ENCODE measurements around the gene FSTL4. TPM values are rescaled to one million over a fixed set of nuclear protein-coding genes. Genes with fewer than 3 reads are reported as not detected.

FSTL4 gene
- total and polyA plus RNA-seq, 2 donors (not counting 1 experiment from before 2014, with no cell fraction given), result 0.31 to 6.7 TPM

- H2AFZ ChIP-seq (ENCODE audit: insufficient read depth, low read depth, low read length, poor library complexity, severe bottlenecking), result no peak overlapping the region
- H3K4me1 Mint-ChIP-seq, result no peaks in the 10 kb centered on the region
- 90% methylated on average over 8 of the region's 8 CpGs for WGBS (ENCODE audit: insufficient coverage)
- H3K27ac ChIP-seq (ENCODE audit: low read length in 2 of 2), result no peak overlapping the region
- no peaks in the 10 kb centered on the region for H3K4me1 ChIP-seq (ENCODE audit: control insufficient read depth in 2 of 2, insufficient read depth in 2 of 2, low read length in 2 of 2)
- no peak overlapping the region for H3K9ac ChIP-seq (ENCODE audit: low read length)
- no peaks in the 10 kb centered on the region for H3K36me3 ChIP-seq (replicated peaks in 1 of 2; ENCODE audit: control extremely low read depth in 1 of 2, control insufficient read depth in 1 of 2, extremely low read depth in 1 of 2, insufficient read depth in 2 of 2, low read length in 1 of 2)
- ChIA-PET POLR2A (no interaction called here), CTCF (no interaction called here)
- no peaks in the 10 kb centered on the region for H4K20me1 ChIP-seq (ENCODE audit: control insufficient read depth, insufficient read depth, low read length, poor library complexity, severe bottlenecking)
- no peaks in the 10 kb centered on the region for H3K27me3 ChIP-seq (replicated peaks in 1 of 4; ENCODE audit: control extremely low read depth in 1 of 4, control insufficient read depth in 3 of 4, insufficient read depth in 4 of 4, low read length in 3 of 4)
- no peak overlapping the region for H3K4me3 ChIP-seq (ENCODE audit: control extremely low read depth in 1 of 5, extremely low read depth in 1 of 5, insufficient read depth in 1 of 5, low read depth in 2 of 5, low read length in 4 of 5)
- no peaks in the 10 kb centered on the region for H3K79me2 ChIP-seq (ENCODE audit: control insufficient read depth, insufficient read depth, low read length)
- no peak overlapping the region for H3K4me2 ChIP-seq (replicated peaks; ENCODE audit: low read depth, low read length, poor library complexity, severe bottlenecking)
- peaks cover 30% of the 10 kb centered on the region for H3K27me3 Mint-ChIP-seq
- intact Hi-C loops (cut with micrococcal nuclease), result no loop called here
- no peak overlapping the region for H3K4me3 Mint-ChIP-seq
- no peak for TF ChIP-seq EZH2 (IDR thresholded peaks at IDR 0.05; ENCODE audit: borderline replicate concordance, insufficient read depth, low read depth, low read length, poor library complexity, severe bottlenecking)
- TF ChIP-seq, protein P1, sequence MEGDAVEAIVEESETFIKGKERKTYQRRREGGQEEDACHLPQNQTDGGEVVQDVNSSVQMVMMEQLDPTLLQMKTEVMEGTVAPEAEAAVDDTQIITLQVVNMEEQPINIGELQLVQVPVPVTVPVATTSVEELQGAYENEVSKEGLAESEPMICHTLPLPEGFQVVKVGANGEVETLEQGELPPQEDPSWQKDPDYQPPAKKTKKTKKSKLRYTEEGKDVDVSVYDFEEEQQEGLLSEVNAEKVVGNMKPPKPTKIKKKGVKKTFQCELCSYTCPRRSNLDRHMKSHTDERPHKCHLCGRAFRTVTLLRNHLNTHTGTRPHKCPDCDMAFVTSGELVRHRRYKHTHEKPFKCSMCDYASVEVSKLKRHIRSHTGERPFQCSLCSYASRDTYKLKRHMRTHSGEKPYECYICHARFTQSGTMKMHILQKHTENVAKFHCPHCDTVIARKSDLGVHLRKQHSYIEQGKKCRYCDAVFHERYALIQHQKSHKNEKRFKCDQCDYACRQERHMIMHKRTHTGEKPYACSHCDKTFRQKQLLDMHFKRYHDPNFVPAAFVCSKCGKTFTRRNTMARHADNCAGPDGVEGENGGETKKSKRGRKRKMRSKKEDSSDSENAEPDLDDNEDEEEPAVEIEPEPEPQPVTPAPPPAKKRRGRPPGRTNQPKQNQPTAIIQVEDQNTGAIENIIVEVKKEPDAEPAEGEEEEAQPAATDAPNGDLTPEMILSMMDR (IDR thresholded peaks at IDR 0.05), result no peak
- no peaks in the 10 kb centered on the region for H3K9me3 ChIP-seq (ENCODE audit: control extremely low read depth in 1 of 3, control insufficient read depth in 2 of 3, insufficient read depth in 1 of 3, low read length in 2 of 3)
- DNase-seq (no peak), ATAC-seq (ENCODE audit: low read depth) (no peak)
- H3K27ac Mint-ChIP-seq, result no peak overlapping the region
- no peaks in the 10 kb centered on the region for H3K9me3 Mint-ChIP-seq (ENCODE audit: insufficient read depth)
Measured at GRCh38 chr5:133192716-133193115, 419.6 kb downstream of the FSTL4 start.

- H3K4me2 ChIP-seq (replicated peaks; ENCODE audit: low read depth, low read length, poor library complexity, severe bottlenecking), result no peak overlapping the region
- no peaks in the 10 kb centered on the region for H3K36me3 ChIP-seq (replicated peaks in 1 of 2; ENCODE audit: control extremely low read depth in 1 of 2, control insufficient read depth in 1 of 2, extremely low read depth in 1 of 2, insufficient read depth in 2 of 2, low read length in 1 of 2)
- no peak overlapping the region for H3K4me3 ChIP-seq (ENCODE audit: control extremely low read depth in 1 of 5, extremely low read depth in 1 of 5, insufficient read depth in 1 of 5, low read depth in 2 of 5, low read length in 4 of 5)
- H3K9me3 ChIP-seq (ENCODE audit: control extremely low read depth in 1 of 3, control insufficient read depth in 2 of 3, insufficient read depth in 1 of 3, low read length in 2 of 3), result no peaks in the 10 kb centered on the region
- no peak overlapping the region for H3K9ac ChIP-seq (ENCODE audit: low read length)
- 100% methylated on average over 1 of the region's 4 CpGs for WGBS (ENCODE audit: insufficient coverage)
- no peaks in the 10 kb centered on the region for H3K79me2 ChIP-seq (ENCODE audit: control insufficient read depth, insufficient read depth, low read length)
- no peak for ATAC-seq (ENCODE audit: low read depth)
- POLR2A ChIA-PET, result no interaction called here
- H2AFZ ChIP-seq (ENCODE audit: insufficient read depth, low read depth, low read length, poor library complexity, severe bottlenecking), result no peak overlapping the region
- Mint-ChIP-seq H3K4me3 (no peak overlapping the region), H3K27ac (no peak overlapping the region), H3K4me1 (no peaks in the 10 kb centered on the region), H3K27me3 (peaks cover 19% of the 10 kb centered on the region), H3K9me3 (ENCODE audit: insufficient read depth) (no peaks in the 10 kb centered on the region)
- CTCF ChIA-PET, result no interaction called here
- no peaks in the 10 kb centered on the region for H3K4me1 ChIP-seq (ENCODE audit: control insufficient read depth in 2 of 2, insufficient read depth in 2 of 2, low read length in 2 of 2)
- H3K27ac ChIP-seq (ENCODE audit: low read length in 2 of 2), result no peak overlapping the region
- intact Hi-C loops (cut with micrococcal nuclease), result no loop called here
- TF ChIP-seq, protein P1 (IDR thresholded peaks at IDR 0.05), result no peak
- no peak for TF ChIP-seq EZH2 (IDR thresholded peaks at IDR 0.05; ENCODE audit: borderline replicate concordance, insufficient read depth, low read depth, low read length, poor library complexity, severe bottlenecking)
- no peaks in the 10 kb centered on the region for H4K20me1 ChIP-seq (ENCODE audit: control insufficient read depth, insufficient read depth, low read length, poor library complexity, severe bottlenecking)
- DNase-seq, result no peak
- no peaks in the 10 kb centered on the region for H3K27me3 ChIP-seq (replicated peaks in 1 of 4; ENCODE audit: control extremely low read depth in 1 of 4, control insufficient read depth in 3 of 4, insufficient read depth in 4 of 4, low read length in 3 of 4)
Measured at GRCh38 chr5:133189881-133190280, 422.5 kb downstream of the FSTL4 start.

Measured in B cell (primary cell).